ENCODE measurements around the gene QRICH1. TPM values are rescaled to one million over a fixed set of nuclear protein-coding genes. Genes with fewer than 3 reads are reported as not detected.
A peak's percentile ranks its signal among the peaks of the same experiment; 100 is the strongest.

Gene QRICH1
- total RNA-seq, 1 donor from 2014 or later, result 123 TPM

GRCh38 chr3:48989796-48990635 lies 103.9 kb downstream of the QRICH1 start, which contains the start of gene P4HTM:
Gene P4HTM, plus strand, starts transcription at chr3:48990241. Its CDS starts 16 bp downstream, at chr3:48990257.
- Mint-ChIP-seq H3K36me3 (no peaks in the 10 kb centered on the region), H3K4me3 (peak within 1 kb of the TSS; percentile 95), H3K9me3 (no peaks in the 10 kb centered on the region), H3K27ac (peak within 1 kb of the TSS; percentile 94), H3K27me3 (no peaks in the 10 kb centered on the region), H3K4me1 (ENCODE audit: unreplicated experiment) (peaks cover 29% of the 10 kb centered on the region)
- peak; percentile 83 for DNase-seq (ENCODE audit: extremely low spot score, unreplicated experiment)
- peak; percentile 47 for TF ChIP-seq CTCF (conservative IDR thresholded peaks at IDR 0.05)

GRCh38 chr3:48989126-48989795 lies 104.6 kb downstream of the QRICH1 start:
- peak overlapping the region; percentile 95 for H3K4me3 Mint-ChIP-seq
- H3K36me3 Mint-ChIP-seq, result peaks cover 3% of the 10 kb centered on the region
- DNase-seq (ENCODE audit: extremely low spot score, unreplicated experiment), result no peak
- no peaks in the 10 kb centered on the region for H3K9me3 Mint-ChIP-seq
- H3K27ac Mint-ChIP-seq, result peak overlapping the region; percentile 94
- no peak for TF ChIP-seq CTCF (conservative IDR thresholded peaks at IDR 0.05)
- peaks cover 29% of the 10 kb centered on the region for H3K4me1 Mint-ChIP-seq (ENCODE audit: unreplicated experiment)
- H3K27me3 Mint-ChIP-seq, result no peaks in the 10 kb centered on the region

GRCh38 chr3:48985831-48986376 lies 108.0 kb downstream of the QRICH1 start:
- peaks cover 17% of the 10 kb centered on the region for H3K4me1 Mint-ChIP-seq (ENCODE audit: unreplicated experiment)
- TF ChIP-seq CTCF (conservative IDR thresholded peaks at IDR 0.05), result no peak
- no peaks in the 10 kb centered on the region for H3K9me3 Mint-ChIP-seq
- no peak for DNase-seq (ENCODE audit: extremely low spot score, unreplicated experiment)
- H3K27ac Mint-ChIP-seq, result no peak overlapping the region
- H3K4me3 Mint-ChIP-seq, result no peak overlapping the region
- no peaks in the 10 kb centered on the region for H3K27me3 Mint-ChIP-seq
- H3K36me3 Mint-ChIP-seq, result peaks cover 6% of the 10 kb centered on the region

- Mint-ChIP-seq H3K9me3 (no peaks in the 10 kb centered on the region), H3K4me1 (ENCODE audit: unreplicated experiment) (peaks cover 13% of the 10 kb centered on the region), H3K4me3 (no peak overlapping the region), H3K27me3 (no peaks in the 10 kb centered on the region), H3K36me3 (peaks cover 6% of the 10 kb centered on the region), H3K27ac (no peak overlapping the region)
- TF ChIP-seq CTCF (conservative IDR thresholded peaks at IDR 0.05), result no peak
- no peak for DNase-seq (ENCODE audit: extremely low spot score, unreplicated experiment)
Measured at GRCh38 chr3:48984663-48985062, 109.2 kb downstream of the QRICH1 start.

DNA sequence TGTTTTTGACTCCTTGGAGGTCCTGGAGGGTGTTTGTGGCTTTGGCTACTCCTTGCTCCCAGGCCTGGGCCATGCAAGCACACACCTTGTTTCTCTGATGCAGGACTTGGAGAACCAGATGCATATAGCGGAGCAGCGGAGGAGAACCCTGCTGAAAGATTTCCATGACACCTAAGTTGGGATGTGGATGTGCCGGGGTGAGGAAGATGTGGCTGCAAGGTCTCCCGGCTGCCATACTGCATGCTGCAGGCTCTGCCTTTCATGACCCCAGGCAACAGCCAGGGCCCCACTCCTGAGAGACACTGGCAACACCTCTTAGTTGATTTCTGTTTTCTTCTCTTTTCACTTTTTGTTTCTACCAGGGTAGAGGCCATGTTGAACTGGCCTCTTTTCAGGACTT lies 110.8 kb downstream of the QRICH1 start:
- Mint-ChIP-seq H3K27me3 (no peaks in the 10 kb centered on the region), H3K27ac (peak overlapping the region; percentile 0), H3K4me3 (no peak overlapping the region)

More for the DNA sequence above, 110.8 kb downstream of the QRICH1 start:
- no peak for TF ChIP-seq CTCF (conservative IDR thresholded peaks at IDR 0.05)
- Mint-ChIP-seq H3K4me1 (ENCODE audit: unreplicated experiment) (peaks cover 5% of the 10 kb centered on the region), H3K9me3 (no peaks in the 10 kb centered on the region), H3K36me3 (peaks cover 10% of the 10 kb centered on the region)
- no peak for DNase-seq (ENCODE audit: extremely low spot score, unreplicated experiment)

Data from type B pancreatic cell (in vitro differentiated cells).